OCI-LY7 (cell line): ENCODE measurements around the gene SLC38A4. TPM values are rescaled to one million over a fixed set of nuclear protein-coding genes. Genes with fewer than 3 reads are reported as not detected.

ENCODE experiments used
- BruUV-seq: library from RNA; stranded (reverse); fragments of 400-500 nt; replicated peaks from 2 replicates; lab custom pipeline; 2021; lab: Mats Ljungman, UMichigan
- CTCF ChIA-PET: fragments of 300-600 bp; sonication (Branson Sonifier 250); formaldehyde crosslinking; loops from one replicate; lab custom pipeline; 2022; ENCODE audit warnings: antibody characterized with exemption; ENCODE audit not compliant: unreplicated experiment; lab: Charles Lee
- POLR2A ChIA-PET: fragments of 300-600 bp; sonication (Branson Sonifier 250); formaldehyde crosslinking; loops from one replicate; lab custom pipeline; 2022; ENCODE audit warnings: antibody characterized with exemption; lab: Charles Lee
- DNase-seq: peaks from one replicate; pipeline ENCODE4 v3.0.0-alpha.2; 2015; ENCODE audit warnings: low spot score
- H2AFZ ChIP-seq: fragments of 200-600 bp; sonication (generic), shearing (Covaris generic); 2 replicates; pipeline ENCODE4 v1.6.1; 2014; ENCODE audit warnings: mild to moderate bottlenecking, antibody characterized with exemption, low read length, moderate library complexity
- H3K27ac ChIP-seq: fragments of 200-600 bp; sonication (generic); 2 replicates; pipeline ENCODE4 v1.5.1; 2014; ENCODE audit warnings: mixed run types, low read depth, mild to moderate bottlenecking, moderate library complexity, low read length, inconsistent platforms; ENCODE audit not compliant: poor library complexity, severe bottlenecking
- H3K36me3 ChIP-seq: fragments of 200-600 bp; sonication (generic); 2 replicates; pipeline ENCODE4 v1.6.1; 2014; ENCODE audit warnings: mild to moderate bottlenecking, antibody characterized with exemption, low read length, moderate library complexity, mixed read lengths; ENCODE audit not compliant: insufficient read depth
- H3K4me1 ChIP-seq: fragments of 200-600 bp; sonication (generic); 2 replicates; pipeline ENCODE4 v1.5.1; 2014; ENCODE audit warnings: mild to moderate bottlenecking, low read length; ENCODE audit not compliant: insufficient read depth, poor library complexity, severe bottlenecking
- H3K4me2 ChIP-seq: fragments of 200-600 bp; sonication (generic); 2 replicates; pipeline ENCODE4 v1.6.1; 2014; ENCODE audit warnings: mild to moderate bottlenecking, low read length
- H3K4me3 ChIP-seq: fragments of 200-600 bp; sonication (generic); 2 replicates; pipeline ENCODE4 v1.5.1; 2014; ENCODE audit warnings: mild to moderate bottlenecking, low read depth, low read length; ENCODE audit not compliant: poor library complexity, severe bottlenecking
- H3K79me2 ChIP-seq: fragments of 200-600 bp; sonication (generic); 2 replicates; pipeline ENCODE4 v1.6.1; 2016; ENCODE audit warnings: low read depth, mild to moderate bottlenecking, low read length, moderate library complexity, mixed read lengths; ENCODE audit not compliant: insufficient read depth
- H3K9me2 ChIP-seq: fragments of 200-600 bp; sonication (generic); 2 replicates; pipeline ENCODE4 v1.6.1; 2016; ENCODE audit warnings: mild to moderate bottlenecking, low read length, mixed read lengths; ENCODE audit not compliant: insufficient read depth
- H3K9me3 ChIP-seq: fragments of 200-600 bp; sonication (generic); 2 replicates; pipeline ENCODE4 v1.6.1; 2014; ENCODE audit warnings: mild to moderate bottlenecking, mixed run types, low read length, mixed read lengths
- H4K20me1 ChIP-seq: fragments of 200-600 bp; sonication (generic); 2 replicates; pipeline ENCODE4 v1.6.1; 2014; ENCODE audit warnings: mild to moderate bottlenecking, antibody characterized with exemption, low read length, moderate library complexity, mixed read lengths; ENCODE audit not compliant: insufficient read depth
- CTCF ChIP-seq: fragments of 200-600 bp; sonication (generic); conservative IDR thresholded peaks from 2 replicates; pipeline ENCODE4 v1.5.1; 2014; ENCODE audit warnings: mild to moderate bottlenecking, antibody characterized with exemption, low read length, moderate library complexity, mixed read lengths
- EZH2phosphoT487 ChIP-seq: fragments of 200-600 bp; sonication (generic); IDR thresholded peaks from 2 replicates; pipeline ENCODE4 v1.6.1; 2018; ENCODE audit warnings: low read depth, borderline replicate concordance, mild to moderate bottlenecking, mixed run types, antibody characterized with exemption, low read length, moderate library complexity, mixed read lengths
- intact Hi-C: fragments of 100-400 bp; cut with micrococcal nuclease; formaldehyde crosslinking; loops from one replicate; pipeline ENCODE4 v1.10.0; 2022; ENCODE audit not compliant: unreplicated experiment
- total RNA-seq, 2 experiments: library from RNA; depleted of rRNA in 1 of 2; stranded (reverse); fragments of >200 nt in 1 of 2; shearing (Covaris generic) in 1 of 2; gene quantifications; 2 replicates each; pipeline ENCODE4 v1.2.3, GENCODE V29; 2014 to 2022

SLC38A4 gene
- total RNA-seq, 2 experiments from 2014 or later = not detected

- ChIA-PET CTCF (no interaction called here), POLR2A (no interaction called here)
- Histone ChIP-seq H3K4me3 (no peak overlapping the region), H4K20me1 (no peaks in the 10 kb centered on the region), H3K36me3 (no peaks in the 10 kb centered on the region), H3K9me3 (no peaks in the 10 kb centered on the region), H2AFZ (no peak overlapping the region), H3K79me2 (no peaks in the 10 kb centered on the region), H3K4me2 (no peak overlapping the region), H3K4me1 (no peaks in the 10 kb centered on the region), H3K9me2 (no peaks in the 10 kb centered on the region), H3K27ac (no peak overlapping the region)
- DNase-seq = no peak
- no TSS peak for BruUV-seq
- TF ChIP-seq EZH2phosphoT487 = no peak
- intact Hi-C loops = no loop called here
These were observed 107.3 kb downstream of the SLC38A4 start for GRCh38 chr12:46718495-46718894.

GRCh38 chr12:46717868-46718267 lies 107.9 kb downstream of the SLC38A4 start:
- Histone ChIP-seq H3K36me3 (no peaks in the 10 kb centered on the region), H3K4me2 (no peak overlapping the region), H3K27ac (no peak overlapping the region), H3K79me2 (no peaks in the 10 kb centered on the region), H3K4me3 (no peak overlapping the region), H3K9me2 (no peaks in the 10 kb centered on the region), H4K20me1 (no peaks in the 10 kb centered on the region), H3K9me3 (no peaks in the 10 kb centered on the region), H2AFZ (no peak overlapping the region), H3K4me1 (no peaks in the 10 kb centered on the region)
- intact Hi-C loops = no loop called here
- no TSS peak for BruUV-seq
- ChIA-PET CTCF (no interaction called here), POLR2A (no interaction called here)
- TF ChIP-seq EZH2phosphoT487 = no peak
- no peak for TF ChIP-seq CTCF
- DNase-seq = no peak

- no peak overlapping the region for H3K4me3 ChIP-seq
- POLR2A ChIA-PET = no interaction called here
- intact Hi-C loops = no loop called here
- no peak for TF ChIP-seq EZH2phosphoT487
- no peak for TF ChIP-seq CTCF
- DNase-seq = no peak
- H3K36me3 ChIP-seq = no peaks in the 10 kb centered on the region
- no peaks in the 10 kb centered on the region for H3K9me3 ChIP-seq
- no peaks in the 10 kb centered on the region for H3K4me1 ChIP-seq
- BruUV-seq = no TSS peak
- H3K79me2 ChIP-seq = no peaks in the 10 kb centered on the region
- H3K27ac ChIP-seq = no peak overlapping the region
- no peak overlapping the region for H2AFZ ChIP-seq
- H4K20me1 ChIP-seq = no peaks in the 10 kb centered on the region
- H3K4me2 ChIP-seq = no peak overlapping the region
- CTCF ChIA-PET = no interaction called here
- H3K9me2 ChIP-seq = no peaks in the 10 kb centered on the region
These were observed 108.6 kb downstream of the SLC38A4 start for GRCh38 chr12:46717159-46717558.
